Muscle of leg (tissue), 11 donors: ENCODE measurements around the gene TET3. TPM values are rescaled to one million over a fixed set of nuclear protein-coding genes. Genes with fewer than 3 reads are reported as not detected.

Source experiments
- DNase-seq: peaks from one replicate; pipeline ENCODE4 v3.0.0; 2013
- H3K27ac ChIP-seq: one replicate; pipeline ENCODE4 v1.5.1; 2013; ENCODE audit warnings: mild to moderate bottlenecking, low read length, control low read depth
- H3K27me3 ChIP-seq: one replicate; pipeline ENCODE4 v1.6.1; 2013; ENCODE audit warnings: low read length; ENCODE audit not compliant: control insufficient read depth, insufficient read depth
- H3K36me3 ChIP-seq: one replicate; pipeline ENCODE4 v1.6.1; 2013; ENCODE audit warnings: low read length; ENCODE audit not compliant: control insufficient read depth, insufficient read depth
- H3K4me1 ChIP-seq: one replicate; pipeline ENCODE4 v1.6.1; 2013; ENCODE audit warnings: low read length; ENCODE audit not compliant: control insufficient read depth, insufficient read depth
- H3K4me3 ChIP-seq: one replicate; pipeline ENCODE4 v1.5.1; 2013; ENCODE audit warnings: low read length, control low read depth
- H3K9me3 ChIP-seq: replicated peaks from 2 replicates; pipeline ENCODE4 v1.6.1; 2013; ENCODE audit warnings: low read depth, low read length; ENCODE audit not compliant: control insufficient read depth
- WGBS: methylation state at CpG from one replicate; pipeline ENCODE4 v1.1.5; 2013; ENCODE audit warnings: missing lambda C conversion rate; ENCODE audit not compliant: insufficient coverage; 5-methylcytosine and 5-hydroxymethylcytosine counted together
- polyA plus RNA-seq, 8 donors: library from polyadenylated mRNA; unstranded; fragments of 120-200 nt; gene quantifications; one replicate each; pipeline versions ENCODE4 v1.2.1 to v1.2.3, GENCODE V29; 2013; ENCODE audit warnings: inconsistent platforms in 1 of 8, low replicate concordance in 1 of 8; ENCODE audit not compliant: insufficient read length in 8 of 8, insufficient read depth in 1 of 8
- total RNA-seq: library from RNA; stranded (reverse); fragments of 120-200 nt; gene quantifications from one replicate; pipeline ENCODE4 v1.2.4, GENCODE V29; 2013

Gene TET3
- total and polyA plus RNA-seq, 9 donors: 5.5 to 10.9 (median 8.2) TPM

GRCh38 chr2:73976803-73977202, 7.9 kb upstream of the TET3 start:
- H3K27ac ChIP-seq: no peak overlapping the region
- H3K4me3 ChIP-seq: no peak overlapping the region
- DNase-seq: no peak
- H3K27me3 ChIP-seq: peaks cover 34% of the 10 kb centered on the region
- 80% methylated on average over 1 of the region's 1 CpG for WGBS
- no peaks in the 10 kb centered on the region for H3K36me3 ChIP-seq
- no peaks in the 10 kb centered on the region for H3K9me3 ChIP-seq
- peaks cover 9% of the 10 kb centered on the region for H3K4me1 ChIP-seq

GRCh38 chr2:73977466-73977865, 7.2 kb upstream of the TET3 start:
- H3K9me3 ChIP-seq: no peaks in the 10 kb centered on the region
- no peak for DNase-seq
- 88% methylated on average over 2 of the region's 2 CpGs for WGBS
- peaks cover 40% of the 10 kb centered on the region for H3K27me3 ChIP-seq
- H3K36me3 ChIP-seq: no peaks in the 10 kb centered on the region
- no peak overlapping the region for H3K4me3 ChIP-seq
- no peak overlapping the region for H3K27ac ChIP-seq
- H3K4me1 ChIP-seq: peaks cover 16% of the 10 kb centered on the region

- Histone ChIP-seq H3K27me3 (peaks cover 41% of the 10 kb centered on the region), H3K36me3 (no peaks in the 10 kb centered on the region), H3K4me3 (no peak overlapping the region), H3K4me1 (peaks cover 26% of the 10 kb centered on the region), H3K27ac (no peak overlapping the region), H3K9me3 (no peaks in the 10 kb centered on the region)
- WGBS: 26% methylated on average over 5 of the region's 5 CpGs
- no peak for DNase-seq
These were observed 5.7 kb upstream of the TET3 start for GRCh38 chr2:73979021-73979420.

GRCh38 chr2:73979686-73980085, 5.0 kb upstream of the TET3 start:
- no peaks in the 10 kb centered on the region for H3K36me3 ChIP-seq
- H3K27ac ChIP-seq: no peak overlapping the region
- no peaks in the 10 kb centered on the region for H3K9me3 ChIP-seq
- WGBS: 83% methylated on average over 2 of the region's 3 CpGs
- H3K4me1 ChIP-seq: peaks cover 29% of the 10 kb centered on the region
- H3K4me3 ChIP-seq: no peak overlapping the region
- H3K27me3 ChIP-seq: peaks cover 45% of the 10 kb centered on the region
- DNase-seq: no peak

GRCh38 chr2:73980566-73980965, 4.1 kb upstream of the TET3 start:
- Histone ChIP-seq H3K4me1 (peaks cover 30% of the 10 kb centered on the region), H3K27me3 (peaks cover 45% of the 10 kb centered on the region), H3K27ac (no peak overlapping the region), H3K9me3 (no peaks in the 10 kb centered on the region), H3K36me3 (no peaks in the 10 kb centered on the region), H3K4me3 (no peak overlapping the region)
- DNase-seq: no peak
- no CpG with 5 or more reads among the region's 2 CpGs for WGBS

- no peak overlapping the region for H3K27ac ChIP-seq
- peak overlapping the region; percentile 30 for H3K4me3 ChIP-seq
- DNase-seq: no peak
- H3K9me3 ChIP-seq: no peaks in the 10 kb centered on the region
- WGBS: 3% methylated on average over 21 of the region's 31 CpGs
- peaks cover 38% of the 10 kb centered on the region for H3K4me1 ChIP-seq
- peaks cover 45% of the 10 kb centered on the region for H3K27me3 ChIP-seq
- H3K36me3 ChIP-seq: peaks cover 5% of the 10 kb centered on the region
These were observed 3.4 kb upstream of the TET3 start for GRCh38 chr2:73981081-73982001.

- Histone ChIP-seq H3K4me3 (no peak overlapping the region), H3K9me3 (no peaks in the 10 kb centered on the region), H3K36me3 (peaks cover 8% of the 10 kb centered on the region), H3K27me3 (peaks cover 40% of the 10 kb centered on the region), H3K4me1 (peaks cover 46% of the 10 kb centered on the region), H3K27ac (no peak overlapping the region)
- DNase-seq: no peak
- WGBS: 44% methylated on average over 7 of the region's 7 CpGs
These were observed 2.5 kb upstream of the TET3 start for GRCh38 chr2:73982140-73982617.

- Histone ChIP-seq H3K27ac (no peak overlapping the region), H3K4me1 (peaks cover 60% of the 10 kb centered on the region)
- DNase-seq: no peak
These were observed 1.1 kb upstream of the TET3 start for GRCh38 chr2:73983322-73984202.

GRCh38 chr2:73984922-73985307, 205 bp downstream of the TET3 start:
- peaks cover 60% of the 10 kb centered on the region for H3K4me1 ChIP-seq
- 0% methylated on average over 23 of the region's 58 CpGs for WGBS
- DNase-seq: no peak
- no peaks in the 10 kb centered on the region for H3K9me3 ChIP-seq
- peaks cover 15% of the 10 kb centered on the region for H3K36me3 ChIP-seq
- H3K27ac ChIP-seq: no peak overlapping the region
- peaks cover 26% of the 10 kb centered on the region for H3K27me3 ChIP-seq
- no peak overlapping the region for H3K4me3 ChIP-seq

More at GRCh38 chr2:73983322-73984202, 1.1 kb upstream of the TET3 start:
- Histone ChIP-seq H3K4me3 (peak overlapping the region; percentile 40), H3K36me3 (peaks cover 12% of the 10 kb centered on the region), H3K27me3 (peaks cover 36% of the 10 kb centered on the region), H3K9me3 (no peaks in the 10 kb centered on the region)
- 3% methylated on average over 31 of the region's 35 CpGs for WGBS
